Neuron (in vitro differentiated cells): ENCODE data around the gene GALM.
A peak's percentile ranks its signal among the peaks of the same experiment; 100 is the strongest.

Experiments
- H2AFZ ChIP-seq: one replicate; pipeline ENCODE4 v1.6.1; 2013; ENCODE audit warnings: low read depth, mild to moderate bottlenecking, inconsistent platforms, low read length, moderate library complexity
- H3K27me3 ChIP-seq: one replicate; pipeline ENCODE4 v1.6.1; 2013; ENCODE audit warnings: low read length; ENCODE audit not compliant: insufficient read depth
- H3K36me3 ChIP-seq: one replicate; pipeline ENCODE4 v1.6.1; 2013; ENCODE audit warnings: low read length; ENCODE audit not compliant: insufficient read depth
- H3K4me1 ChIP-seq: one replicate; pipeline ENCODE4 v1.6.1; 2013; ENCODE audit warnings: low read length; ENCODE audit not compliant: insufficient read depth
- H3K4me3 ChIP-seq: 2 replicates; pipeline ENCODE4 v1.5.1; 2013; ENCODE audit warnings: mild to moderate bottlenecking, low read length, moderate library complexity
- H3K9me3 ChIP-seq: one replicate; pipeline ENCODE4 v1.6.1; 2013; ENCODE audit warnings: low read length

Gene GALM

GRCh38 chr2:38665854-38666555 lies at the start of gene GALM:
Gene GALM, plus strand, starts transcription at chr2:38666114. Its CDS starts 48 bp downstream, at chr2:38666162.
- H2AFZ ChIP-seq: peak within 1 kb of the TSS; percentile 4
- no peaks in the 10 kb centered on the region for H3K36me3 ChIP-seq
- H3K27me3 ChIP-seq: no peaks in the 10 kb centered on the region
- peak within 1 kb of the TSS; percentile 68 for H3K4me3 ChIP-seq
- peaks cover 3% of the 10 kb centered on the region for H3K4me1 ChIP-seq
- H3K9me3 ChIP-seq: no peaks in the 10 kb centered on the region

GRCh38 chr2:38617301-38617700 lies 48.6 kb upstream of the GALM start:
- no peak overlapping the region for H3K4me3 ChIP-seq
- H3K4me1 ChIP-seq: no peaks in the 10 kb centered on the region

GRCh38 chr2:38619458-38620164 lies 46.3 kb upstream of the GALM start:
- H3K36me3 ChIP-seq: no peaks in the 10 kb centered on the region
- H3K4me1 ChIP-seq: no peaks in the 10 kb centered on the region
- H3K4me3 ChIP-seq: no peak overlapping the region
- no peak overlapping the region for H2AFZ ChIP-seq
- H3K9me3 ChIP-seq: no peaks in the 10 kb centered on the region
- no peaks in the 10 kb centered on the region for H3K27me3 ChIP-seq

More at GRCh38 chr2:38617301-38617700, 48.6 kb upstream of the GALM start:
- Histone ChIP-seq H3K36me3 (no peaks in the 10 kb centered on the region), H3K9me3 (no peaks in the 10 kb centered on the region), H3K27me3 (no peaks in the 10 kb centered on the region), H2AFZ (no peak overlapping the region)

- no peaks in the 10 kb centered on the region for H3K36me3 ChIP-seq
- H2AFZ ChIP-seq: no peak overlapping the region
- no peaks in the 10 kb centered on the region for H3K9me3 ChIP-seq
- no peaks in the 10 kb centered on the region for H3K4me1 ChIP-seq
- H3K4me3 ChIP-seq: no peak overlapping the region
- H3K27me3 ChIP-seq: no peaks in the 10 kb centered on the region
Measured at GRCh38 chr2:38620282-38620977, 45.5 kb upstream of the GALM start.

GRCh38 chr2:38621018-38621417 lies 44.9 kb upstream of the GALM start:
- no peaks in the 10 kb centered on the region for H3K4me1 ChIP-seq
- H3K36me3 ChIP-seq: no peaks in the 10 kb centered on the region
- H3K27me3 ChIP-seq: no peaks in the 10 kb centered on the region
- H3K9me3 ChIP-seq: no peaks in the 10 kb centered on the region
- H3K4me3 ChIP-seq: no peak overlapping the region
- H2AFZ ChIP-seq: no peak overlapping the region

- Histone ChIP-seq H3K36me3 (no peaks in the 10 kb centered on the region), H3K27me3 (no peaks in the 10 kb centered on the region), H3K4me1 (no peaks in the 10 kb centered on the region), H2AFZ (no peak overlapping the region), H3K9me3 (no peaks in the 10 kb centered on the region), H3K4me3 (no peak overlapping the region)
Measured at GRCh38 chr2:38622210-38622609, 43.7 kb upstream of the GALM start.

GRCh38 chr2:38626326-38627035 lies 39.4 kb upstream of the GALM start:
- Histone ChIP-seq H2AFZ (no peak overlapping the region), H3K9me3 (no peaks in the 10 kb centered on the region), H3K4me3 (no peak overlapping the region), H3K27me3 (no peaks in the 10 kb centered on the region), H3K36me3 (no peaks in the 10 kb centered on the region), H3K4me1 (no peaks in the 10 kb centered on the region)

GRCh38 chr2:38627391-38627790 lies 38.5 kb upstream of the GALM start:
- no peaks in the 10 kb centered on the region for H3K9me3 ChIP-seq
- no peaks in the 10 kb centered on the region for H3K27me3 ChIP-seq
- no peaks in the 10 kb centered on the region for H3K4me1 ChIP-seq
- H3K4me3 ChIP-seq: no peak overlapping the region
- H2AFZ ChIP-seq: no peak overlapping the region
- no peaks in the 10 kb centered on the region for H3K36me3 ChIP-seq

GRCh38 chr2:38629684-38630083 lies 36.2 kb upstream of the GALM start:
- Histone ChIP-seq H3K4me3 (no peak overlapping the region), H2AFZ (no peak overlapping the region), H3K36me3 (no peaks in the 10 kb centered on the region), H3K27me3 (no peaks in the 10 kb centered on the region), H3K9me3 (no peaks in the 10 kb centered on the region), H3K4me1 (no peaks in the 10 kb centered on the region)

GRCh38 chr2:38631976-38632375 lies 33.9 kb upstream of the GALM start:
- no peak overlapping the region for H2AFZ ChIP-seq
- no peak overlapping the region for H3K4me3 ChIP-seq
- H3K4me1 ChIP-seq: no peaks in the 10 kb centered on the region
- no peaks in the 10 kb centered on the region for H3K9me3 ChIP-seq
- no peaks in the 10 kb centered on the region for H3K27me3 ChIP-seq
- H3K36me3 ChIP-seq: no peaks in the 10 kb centered on the region

GRCh38 chr2:38632980-38633379 lies 32.9 kb upstream of the GALM start:
- Histone ChIP-seq H3K4me3 (no peak overlapping the region), H3K36me3 (no peaks in the 10 kb centered on the region), H2AFZ (no peak overlapping the region), H3K9me3 (no peaks in the 10 kb centered on the region), H3K4me1 (no peaks in the 10 kb centered on the region), H3K27me3 (no peaks in the 10 kb centered on the region)

- Histone ChIP-seq H3K4me3 (no peak overlapping the region), H3K4me1 (no peaks in the 10 kb centered on the region), H3K27me3 (no peaks in the 10 kb centered on the region), H3K9me3 (no peaks in the 10 kb centered on the region), H3K36me3 (no peaks in the 10 kb centered on the region), H2AFZ (no peak overlapping the region)
Measured at GRCh38 chr2:38633895-38634294, 32.0 kb upstream of the GALM start.

- H2AFZ ChIP-seq: no peak overlapping the region
- H3K9me3 ChIP-seq: no peaks in the 10 kb centered on the region
- no peaks in the 10 kb centered on the region for H3K36me3 ChIP-seq
- no peaks in the 10 kb centered on the region for H3K27me3 ChIP-seq
- no peak overlapping the region for H3K4me3 ChIP-seq
- no peaks in the 10 kb centered on the region for H3K4me1 ChIP-seq
Measured at GRCh38 chr2:38634684-38635083, 31.2 kb upstream of the GALM start.
